Eye (tissue), 1 donor: ENCODE data around the gene CEP170B.

Experiments
- DNase-seq: peaks from one replicate; pipeline ENCODE4 v3.0.0-alpha.2; 2015

The CEP170B gene

DNA sequence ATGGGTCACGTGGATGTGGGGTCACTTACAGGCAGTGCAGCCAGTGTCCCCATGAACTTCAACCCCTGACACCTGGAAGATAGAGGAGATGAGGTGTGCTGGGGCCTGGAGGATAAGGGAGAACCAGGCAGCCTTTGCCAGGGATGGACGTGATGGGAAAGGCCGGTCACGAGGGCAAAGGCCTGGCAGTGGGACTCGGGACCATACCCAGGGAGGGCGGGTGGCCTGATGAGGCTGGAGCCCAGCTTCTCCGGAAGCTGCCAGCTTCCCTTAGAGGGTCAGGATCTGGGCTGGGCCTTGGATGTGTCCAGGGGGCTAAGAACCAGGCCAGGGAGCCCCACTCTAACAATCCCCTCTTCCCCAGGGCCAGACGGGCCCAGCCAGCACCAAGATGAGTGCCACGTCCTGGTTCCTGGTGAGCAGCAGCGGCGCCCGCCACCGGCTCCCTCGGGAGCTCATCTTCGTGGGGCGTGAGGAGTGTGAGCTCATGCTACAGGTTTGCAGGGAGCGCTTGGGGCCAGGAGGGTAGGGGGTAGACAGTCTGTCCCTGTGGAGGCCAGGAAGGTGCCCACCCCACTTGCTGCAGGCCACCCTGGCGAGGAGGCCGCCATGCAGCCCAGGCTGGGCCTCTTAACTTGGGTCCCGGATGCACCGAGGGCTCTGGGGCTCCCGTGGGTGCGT, 3.1 kb downstream of the CEP170B start:
- no peak for DNase-seq

GRCh38 chr14:104868811-104869572, 3.9 kb downstream of the CEP170B start:
- no peak for DNase-seq

DNA sequence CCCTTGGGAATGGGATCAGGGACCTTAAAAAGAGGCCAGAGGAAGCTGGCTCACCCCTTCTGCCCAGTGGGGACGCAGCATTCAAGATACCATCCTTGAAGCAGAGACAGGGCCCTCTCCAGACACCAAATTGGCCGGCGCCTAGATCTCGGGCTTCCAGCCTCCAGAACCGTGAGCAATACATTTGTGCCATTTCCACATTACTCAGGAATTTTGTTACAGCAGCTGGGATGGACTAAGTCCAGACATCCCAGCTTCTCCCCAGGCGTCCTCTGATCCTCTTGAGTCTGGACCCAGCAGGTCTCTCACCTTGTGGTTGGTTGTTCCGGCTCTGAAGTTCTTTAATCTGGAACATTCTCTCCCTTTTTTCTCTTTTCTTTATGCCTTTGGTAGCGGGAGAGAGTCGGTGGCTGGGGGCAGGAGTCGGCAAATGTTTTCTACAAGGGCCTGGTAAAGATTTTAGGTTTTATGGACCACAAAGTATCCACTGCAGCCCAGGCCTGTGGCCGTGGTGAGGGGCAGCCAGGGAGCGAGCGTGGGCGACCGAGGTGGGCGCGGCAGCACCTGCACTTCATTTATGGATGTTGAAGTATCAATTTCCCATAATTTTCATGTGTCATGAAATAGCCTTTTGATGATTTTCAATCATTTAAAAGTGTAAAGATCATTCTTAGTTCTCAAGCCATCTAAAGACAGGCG, 4.8 kb downstream of the CEP170B start:
- no peak for DNase-seq

GRCh38 chr14:104870368-104871144, 5.5 kb downstream of the CEP170B start:
- DNase-seq, result peak; percentile 24

GRCh38 chr14:104871145-104871655, 6.1 kb downstream of the CEP170B start:
- DNase-seq, result no peak

DNA sequence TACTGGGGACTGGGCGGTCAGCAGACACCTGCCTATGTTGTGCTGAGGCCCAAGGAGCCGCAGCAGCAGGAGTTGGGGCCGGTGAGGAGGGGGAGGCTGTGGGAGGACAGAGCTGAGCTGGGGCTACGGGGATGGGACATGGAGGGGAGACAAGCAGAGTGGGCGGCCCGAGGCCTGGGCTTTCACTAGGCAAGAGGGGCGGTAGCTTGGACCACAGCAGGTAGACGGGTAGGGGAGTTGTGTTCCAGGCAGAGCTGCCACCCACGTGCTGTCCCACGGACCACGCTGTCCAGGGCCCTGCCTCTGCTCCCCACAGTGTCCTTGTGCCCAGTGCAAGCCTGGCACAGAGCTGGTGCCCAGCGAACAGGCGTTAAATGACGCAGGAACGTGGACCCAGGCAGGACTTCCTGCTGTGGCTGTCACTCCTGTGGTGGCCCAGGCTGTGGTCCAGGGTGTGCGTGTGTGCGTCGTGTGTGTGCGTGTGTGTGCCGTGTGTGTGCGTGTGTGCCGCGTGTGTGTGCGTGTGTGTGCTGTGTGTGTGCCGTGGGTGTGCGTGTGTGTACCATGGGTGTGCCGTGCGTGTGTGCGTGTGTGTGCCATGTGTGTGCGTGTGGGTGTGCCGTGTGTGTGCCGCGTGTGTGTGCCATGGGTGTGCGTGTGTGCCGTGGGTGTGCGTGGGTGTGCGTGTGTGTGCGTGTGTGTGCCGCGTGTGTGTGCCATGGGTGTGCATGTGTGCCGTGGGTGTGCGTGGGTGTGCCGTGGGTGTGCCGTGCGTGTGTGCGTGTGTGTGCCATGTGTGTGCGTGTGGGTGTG, 6.8 kb downstream of the CEP170B start:
- no peak for DNase-seq

- peak; percentile 35 for DNase-seq
Observed at GRCh38 chr14:104872469-104873341, 7.6 kb downstream of the CEP170B start.

DNA sequence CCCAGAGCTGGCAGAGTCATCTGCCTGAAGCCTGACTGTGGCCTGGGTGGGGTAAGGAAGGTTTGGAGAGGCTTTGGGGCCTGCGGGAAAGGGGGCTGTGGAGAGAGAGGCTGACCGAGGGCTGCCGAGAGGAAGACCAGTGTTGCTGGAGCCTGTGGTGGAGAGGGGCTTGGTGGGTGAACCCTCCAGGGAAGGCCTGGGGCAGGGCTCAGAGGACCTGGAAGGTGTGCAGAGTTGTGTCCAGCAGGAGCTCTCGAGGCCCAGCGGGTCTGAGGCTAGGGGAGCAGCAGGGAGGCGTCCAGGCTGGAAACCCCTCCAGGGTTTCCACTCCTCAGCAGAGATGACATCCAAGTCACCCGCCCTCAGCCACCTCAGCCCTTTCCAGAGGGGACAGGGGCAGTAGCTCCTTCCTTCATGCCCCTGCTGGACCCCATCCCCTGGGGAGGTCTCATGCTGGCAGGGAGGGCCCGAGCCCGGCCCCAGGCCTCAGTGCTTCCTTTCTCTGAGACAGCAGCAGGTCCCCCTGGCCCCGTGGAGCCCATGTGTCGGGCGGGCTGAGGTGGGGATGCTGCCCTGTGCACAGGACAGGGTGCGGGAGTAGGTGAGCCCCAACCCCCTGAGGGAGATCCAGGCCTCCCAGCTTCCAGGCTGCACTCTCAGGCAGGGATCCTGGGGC, 8.4 kb downstream of the CEP170B start:
- no peak for DNase-seq

DNA sequence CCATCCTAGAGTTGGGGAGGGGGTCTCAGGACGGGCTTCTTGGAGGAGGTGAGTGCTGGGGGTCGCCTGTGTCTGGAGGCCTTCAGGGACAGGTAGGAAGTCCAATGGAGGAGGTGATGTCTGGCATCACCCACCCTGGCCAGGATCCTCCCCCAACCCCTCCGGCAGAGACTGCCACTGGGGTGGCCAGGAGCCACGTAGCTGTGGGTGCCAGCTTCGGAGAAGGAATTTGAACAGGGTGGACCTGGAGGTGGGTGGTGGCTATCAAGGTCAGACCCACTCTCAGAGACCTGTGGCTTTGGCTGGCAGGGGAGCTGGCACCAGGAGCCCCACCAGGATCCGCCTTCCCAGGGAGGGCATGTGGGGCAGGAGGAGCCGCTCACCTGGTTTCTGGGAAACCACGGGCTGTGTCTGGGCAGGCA, 9.1 kb downstream of the CEP170B start:
- no peak for DNase-seq

GRCh38 chr14:104874571-104875411, 9.7 kb downstream of the CEP170B start:
- no peak for DNase-seq

DNA sequence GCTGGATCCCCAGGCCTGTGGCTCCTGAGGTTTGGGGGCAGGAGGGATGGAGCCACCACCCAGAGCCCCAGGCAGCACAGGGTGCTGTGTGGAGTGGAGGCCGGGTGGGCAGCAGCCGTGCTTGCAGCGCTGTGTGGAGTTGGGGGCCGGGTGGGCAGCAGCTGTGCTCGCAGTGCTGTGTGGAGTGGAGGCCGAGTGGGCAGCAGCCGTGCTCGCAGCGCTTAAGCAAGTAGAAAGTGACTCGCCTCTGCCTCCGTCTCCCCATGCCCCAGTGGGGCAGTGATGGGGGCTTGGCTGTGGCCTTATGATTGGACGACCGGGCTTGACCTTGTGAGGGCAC, 10.3 kb downstream of the CEP170B start:
- DNase-seq, result no peak

GRCh38 chr14:104875811-104876210, 10.7 kb downstream of the CEP170B start:
- DNase-seq, result no peak

DNA sequence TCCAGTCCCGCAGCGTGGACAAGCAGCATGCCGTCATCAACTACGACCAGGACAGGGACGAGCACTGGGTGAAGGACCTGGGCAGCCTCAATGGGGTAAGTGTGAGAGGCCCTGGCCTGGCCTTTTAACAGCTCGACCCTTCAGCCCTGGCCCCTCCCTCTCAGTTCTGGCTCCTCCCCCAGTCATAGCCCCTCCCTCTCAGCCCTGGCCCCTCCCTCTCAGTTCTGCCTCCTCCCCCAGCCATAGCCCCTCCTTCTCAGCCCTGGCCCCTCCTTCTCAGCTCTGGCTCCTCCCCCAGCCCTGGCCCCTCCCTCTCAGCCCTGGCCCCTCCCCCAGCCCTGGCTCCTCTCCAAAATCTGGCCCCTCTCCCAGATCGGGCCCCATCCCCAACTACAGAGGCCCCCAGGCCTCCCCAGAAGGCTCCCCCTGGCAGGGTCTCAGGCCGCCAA, 11.2 kb downstream of the CEP170B start:
- peak; percentile 26 for DNase-seq

DNA sequence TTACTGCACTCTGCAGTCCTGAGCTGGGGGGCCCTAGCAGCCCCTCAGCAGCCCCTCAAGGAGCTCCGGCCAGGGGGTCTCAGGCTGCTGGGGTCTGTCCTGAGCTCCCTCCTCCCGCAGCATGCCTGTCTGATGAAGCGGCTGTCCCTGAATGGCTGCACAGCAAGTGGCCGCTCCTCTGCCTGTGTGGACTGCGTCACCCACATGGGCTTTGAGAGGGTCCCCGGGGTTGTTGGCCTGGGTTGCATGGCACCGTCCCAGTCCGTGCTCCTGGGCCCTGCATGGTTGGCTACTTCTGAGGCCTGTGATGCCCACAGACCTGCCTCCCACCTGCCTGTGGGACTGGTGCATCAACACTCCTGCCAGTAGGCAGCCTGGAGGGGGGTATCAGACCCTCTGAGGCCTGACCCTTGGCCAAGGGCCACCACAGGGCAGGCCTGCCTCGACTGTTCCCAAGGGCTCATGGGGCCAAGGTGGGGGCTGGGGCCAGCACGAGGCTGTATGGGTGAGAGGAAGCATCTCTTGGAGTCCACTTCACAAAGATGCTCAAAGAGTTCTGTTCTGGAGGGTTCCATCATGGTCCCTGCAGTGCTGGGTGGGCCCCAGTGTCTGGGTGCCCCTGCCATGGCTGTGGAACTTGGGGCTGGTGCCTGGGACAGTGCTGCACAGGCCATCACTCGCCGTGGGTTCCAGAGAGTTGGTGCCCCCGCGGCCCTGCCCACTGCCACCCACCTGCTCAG, 12.2 kb downstream of the CEP170B start:
- DNase-seq, result no peak

- no peak for DNase-seq
Observed at GRCh38 chr14:104877806-104878550, 12.9 kb downstream of the CEP170B start.

- peak; percentile 16 for DNase-seq
Observed at GRCh38 chr14:104878582-104878981, 13.5 kb downstream of the CEP170B start.

- DNase-seq, result peak; percentile 20
Observed at GRCh38 chr14:104879201-104879982, 14.3 kb downstream of the CEP170B start.
